IMR-90 (cell line): Measurements from ENCODE around the gene INF2. TPM values are rescaled to one million over a fixed set of nuclear protein-coding genes. Genes with fewer than 3 reads are reported as not detected.

Source experiments
- ATAC-seq: fragments of 200-7000 bp; cut with Tn5 transposase; 2 replicates; pipeline ENCODE4 v1.9.1; 2020; ENCODE audit warnings: low read depth, mild to moderate bottlenecking, moderate library complexity
- BruUV-seq: library from RNA; stranded (reverse); fragments of 400-500 nt; replicated peaks from 2 replicates; lab custom pipeline; 2021; lab: Mats Ljungman, UMichigan
- CTCF ChIA-PET: fragments of 300-600 bp; formaldehyde crosslinking; extraction: SDS; loops from one replicate; lab custom pipeline; 2021; ENCODE audit warnings: antibody characterized with exemption; lab: Yijun Ruan, JAX
- POLR2A ChIA-PET: fragments of 300-600 bp; sonication (Branson Sonifier 250); formaldehyde crosslinking; loops from one replicate; lab custom pipeline; 2022; ENCODE audit warnings: antibody characterized with exemption; ENCODE audit not compliant: unreplicated experiment; lab: Charles Lee
- DNase-seq: peaks from one replicate; pipeline ENCODE4 v3.0.0; 2013
- H2AFZ ChIP-seq: replicated peaks from 2 replicates; pipeline ENCODE3; 2013; ENCODE audit warnings: low read length, mild to moderate bottlenecking; ENCODE audit not compliant: poor library complexity
- H2AK5ac ChIP-seq: 2 replicates; pipeline ENCODE4 v1.6.1; 2013; ENCODE audit warnings: low read depth, low read length, inconsistent platforms
- H2AK9ac ChIP-seq: replicated peaks from 2 replicates; pipeline ENCODE3; 2013; ENCODE audit warnings: mild to moderate bottlenecking, low read depth, low read length, moderate library complexity; ENCODE audit not compliant: poor library complexity
- H2BK120ac ChIP-seq: 2 replicates; pipeline ENCODE4 v1.6.1; 2013; ENCODE audit warnings: low read depth, low read length, inconsistent platforms
- H2BK15ac ChIP-seq: 3 replicates; pipeline ENCODE4 v1.6.1; 2013; ENCODE audit warnings: low read depth, low read length, inconsistent platforms
- H2BK20ac ChIP-seq: 2 replicates; pipeline ENCODE4 v1.6.1; 2013; ENCODE audit warnings: low read depth, mild to moderate bottlenecking, inconsistent platforms, low read length, moderate library complexity
- H2BK5ac ChIP-seq: 2 replicates; pipeline ENCODE4 v1.6.1; 2013; ENCODE audit warnings: mild to moderate bottlenecking, low read depth, low read length, inconsistent platforms; ENCODE audit not compliant: poor library complexity, severe bottlenecking
- H3K14ac ChIP-seq: replicated peaks from 2 replicates; pipeline ENCODE4 v1.6.1; 2013; ENCODE audit warnings: low read depth, low read length, inconsistent platforms
- H3K18ac ChIP-seq: 2 replicates; pipeline ENCODE4 v1.6.1; 2013; ENCODE audit warnings: low read depth, low read length, control low read depth
- H3K23ac ChIP-seq: 2 replicates; pipeline ENCODE4 v1.6.1; 2013; ENCODE audit warnings: low read depth, low read length, inconsistent platforms
- H3K27ac ChIP-seq: 2 replicates; pipeline ENCODE4 v1.5.1; 2013; ENCODE audit warnings: mild to moderate bottlenecking, control low read depth, low read length; ENCODE audit not compliant: insufficient read depth
- H3K27me3 ChIP-seq: 2 replicates; pipeline ENCODE4 v1.6.1; 2013; ENCODE audit warnings: low read length; ENCODE audit not compliant: control insufficient read depth, insufficient read depth
- H3K36me3 ChIP-seq: 2 replicates; pipeline ENCODE4 v1.6.1; 2013; ENCODE audit warnings: low read length, mixed read lengths; ENCODE audit not compliant: control insufficient read depth, insufficient read depth
- H3K4ac ChIP-seq: 2 replicates; pipeline ENCODE4 v1.6.1; 2013; ENCODE audit warnings: low read depth, low read length, inconsistent platforms
- H3K4me1 ChIP-seq: 2 replicates; pipeline ENCODE4 v1.6.1; 2013; ENCODE audit warnings: low read length, mixed read lengths; ENCODE audit not compliant: control insufficient read depth, insufficient read depth
- H3K4me2 ChIP-seq: 2 replicates; pipeline ENCODE4 v1.6.1; 2013; ENCODE audit warnings: low read depth, mild to moderate bottlenecking, control low read depth, low read length, moderate library complexity
- H3K4me3 ChIP-seq: 2 replicates; pipeline ENCODE4 v1.5.1; 2013; ENCODE audit warnings: low read depth, mild to moderate bottlenecking, control low read depth, low read length, moderate library complexity; ENCODE audit not compliant: insufficient read depth
- H3K56ac ChIP-seq: 2 replicates; pipeline ENCODE4 v1.6.1; 2013; ENCODE audit warnings: low read length, inconsistent platforms; ENCODE audit not compliant: insufficient read depth; ENCODE audit errors: extremely low read depth
- H3K79me1 ChIP-seq, 2 experiments: 2 replicates each; pipeline ENCODE4 v1.6.1; 2013; ENCODE audit warnings: low read length in 2 of 2, inconsistent platforms in 1 of 2, low read depth in 1 of 2
- H3K9ac ChIP-seq: 2 replicates; pipeline ENCODE4 v1.6.1; 2013; ENCODE audit warnings: low read depth, low read length, control low read depth
- H3K9me1 ChIP-seq: 2 replicates; pipeline ENCODE4 v1.6.1; 2013; ENCODE audit warnings: low read length, inconsistent platforms; ENCODE audit not compliant: insufficient read depth
- H3K9me3 ChIP-seq: 2 replicates; pipeline ENCODE4 v1.6.1; 2013; ENCODE audit warnings: low read length; ENCODE audit not compliant: control insufficient read depth, insufficient read depth
- H4K20me1 ChIP-seq: 2 replicates; pipeline ENCODE4 v1.6.1; 2013; ENCODE audit warnings: low read length, inconsistent platforms; ENCODE audit not compliant: insufficient read depth
- H4K5ac ChIP-seq: 2 replicates; pipeline ENCODE4 v1.6.1; 2013; ENCODE audit warnings: mild to moderate bottlenecking, low read depth, low read length, control low read depth
- H4K8ac ChIP-seq, 2 experiments: 2 replicates each; pipeline ENCODE4 v1.6.1; 2013; ENCODE audit warnings: low read depth in 2 of 2, low read length in 2 of 2, control low read depth in 1 of 2, inconsistent platforms in 1 of 2
- H4K91ac ChIP-seq: 2 replicates; pipeline ENCODE4 v1.6.1; 2013; ENCODE audit warnings: low read depth, low read length, inconsistent platforms; ENCODE audit not compliant: insufficient read depth
- CEBPB ChIP-seq: IDR thresholded peaks from 2 replicates; pipeline ENCODE4 v1.6.1; 2012; ENCODE audit warnings: low read depth, low read length, improper control_type of control experiment
- MAFK ChIP-seq: IDR thresholded peaks from 2 replicates; pipeline ENCODE4 v1.6.1; 2012; ENCODE audit warnings: low read depth, low read length, improper control_type of control experiment
- MAZ ChIP-seq: IDR thresholded peaks from 2 replicates; pipeline ENCODE4 v1.6.1; 2012; ENCODE audit warnings: low read depth, mild to moderate bottlenecking, low read length, improper control_type of control experiment, moderate library complexity, borderline replicate concordance
- MXI1 ChIP-seq: IDR thresholded peaks from 2 replicates; pipeline ENCODE4 v1.6.1; 2012; ENCODE audit warnings: low read depth, mild to moderate bottlenecking, low read length, moderate library complexity, borderline replicate concordance
- NFE2L2 ChIP-seq: fragments of 150-350 bp; IDR thresholded peaks from 2 replicates; pipeline ENCODE4 v1.6.1; 2016; ENCODE audit warnings: low read depth, mild to moderate bottlenecking, low read length
- POLR2A ChIP-seq: IDR thresholded peaks from 2 replicates; pipeline ENCODE4 v1.6.1; 2012; ENCODE audit warnings: mild to moderate bottlenecking, low read depth, low read length
- RAD21 ChIP-seq: IDR thresholded peaks from 2 replicates; pipeline ENCODE4 v1.6.1; 2012; ENCODE audit warnings: low read length, improper control_type of control experiment
- RCOR1 ChIP-seq: IDR thresholded peaks from 2 replicates; pipeline ENCODE4 v1.6.1; 2012; ENCODE audit warnings: mild to moderate bottlenecking, low read length, improper control_type of control experiment; ENCODE audit not compliant: insufficient replicate concordance
- RFX5 ChIP-seq: IDR thresholded peaks from 2 replicates; pipeline ENCODE4 v1.8.0; 2012; ENCODE audit warnings: low read depth, mild to moderate bottlenecking, low read length, moderate library complexity
- SMC3 ChIP-seq: fragments of 150-350 bp; IDR thresholded peaks from 2 replicates; pipeline ENCODE4 v1.6.1; 2016; ENCODE audit warnings: low read depth, mild to moderate bottlenecking, antibody characterized with exemption, low read length, moderate library complexity
- WGBS, 2 experiments: methylation state at CpG; one replicate each; pipeline versions ENCODE4 v1.1.5 to v1.1.7; 2013; ENCODE audit warnings: missing lambda C conversion rate in 2 of 2; ENCODE audit not compliant: insufficient read length in 1 of 2; ENCODE audit errors: extremely low coverage in 2 of 2; 5-methylcytosine and 5-hydroxymethylcytosine counted together
- dilution Hi-C: fragments of 300-500 bp; cut with HindIII; formaldehyde crosslinking; loops from one replicate; pipeline ENCODE4 v1.14.3; 2018; ENCODE audit warnings: low sequenced_read_pairs; ENCODE audit not compliant: unreplicated experiment
- in situ Hi-C: fragments of 300-500 bp; cut with MboI; formaldehyde crosslinking; loops from 3 replicates; pipeline ENCODE4 v1.14.3; 2019; ENCODE audit warnings: low sequenced_read_pairs, inconsistent platforms, mixed read lengths
- intact Hi-C: fragments of 100-400 bp; cut with micrococcal nuclease; formaldehyde crosslinking; loops from 2 replicates; pipeline ENCODE4 v1.10.0; 2022
- polyA plus RNA-seq, 3 experiments: library from polyadenylated mRNA; depleted of rRNA; stranded (reverse); fragments of >200 nt; gene quantifications; 2 replicates each; pipeline ENCODE4 v1.2.3, GENCODE V29; 2012; ENCODE audit warnings: low replicate concordance in 1 of 3
- total RNA-seq: library from RNA; depleted of rRNA; stranded (reverse); fragments of >200 nt; gene quantifications from 2 replicates; pipeline ENCODE4 v1.2.3, GENCODE V29; 2012
- TF ChIP-seq, protein P1 (sequence below): fragments of 150-350 bp; IDR thresholded peaks from 2 replicates; pipeline ENCODE4 v1.6.1; 2016; ENCODE audit warnings: low read depth, mild to moderate bottlenecking, low read length, moderate library complexity, borderline replicate concordance
- TF ChIP-seq, protein P2 (sequence below): fragments of 150-350 bp; IDR thresholded peaks from 2 replicates; pipeline ENCODE4 v1.6.1; 2017; ENCODE audit warnings: mild to moderate bottlenecking, antibody characterized with exemption, low read length, low read depth

The INF2 gene
- total and polyA plus RNA-seq, 2 of the 4 experiments (the other 2 are of a cell fraction) = 16.8 to 62.1 TPM

DNA sequence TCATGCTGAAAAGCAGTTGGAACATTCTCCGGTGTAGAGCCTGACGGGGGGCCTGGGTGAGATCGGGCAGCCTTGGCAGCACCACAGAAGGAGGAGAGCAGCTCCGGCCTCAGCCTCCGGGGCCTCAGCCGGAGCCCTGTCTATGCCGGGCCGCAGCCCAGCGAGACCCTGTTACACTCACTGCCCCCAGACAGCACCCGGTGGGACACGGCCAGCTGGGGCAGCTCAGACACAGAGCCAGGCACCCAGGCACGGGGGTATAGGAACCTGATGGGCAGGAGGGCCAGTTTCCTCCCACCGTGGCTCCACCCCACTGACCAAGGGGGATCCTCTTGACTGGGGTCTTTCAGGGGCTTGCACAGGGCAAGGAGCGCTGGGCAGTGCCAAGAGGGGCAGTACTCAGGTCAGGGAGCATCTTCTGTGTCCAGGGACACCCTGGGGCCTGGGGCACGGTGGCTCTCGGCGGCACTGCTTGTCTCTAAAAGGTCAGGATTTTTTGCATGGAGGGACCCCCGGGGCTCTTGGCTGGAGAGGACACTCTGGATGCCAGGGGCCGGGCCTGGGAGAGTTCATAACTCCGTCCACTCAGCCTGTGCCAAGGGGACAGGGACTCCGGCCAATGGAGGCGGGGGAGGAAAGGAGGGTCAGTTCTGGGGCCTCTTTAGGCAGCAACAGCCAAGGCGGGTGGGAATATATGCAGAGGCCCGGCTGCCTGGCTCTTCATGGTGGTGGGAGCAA, 9.4 kb downstream of the INF2 start:
- no peak overlapping the region for H3K18ac ChIP-seq
- H4K5ac ChIP-seq = no peak overlapping the region
- no peaks in the 10 kb centered on the region; the same call in 1 of the 2 replicates for H3K9me1 ChIP-seq
- no peak overlapping the region for H3K23ac ChIP-seq
- H3K27ac ChIP-seq = no peak overlapping the region
- WGBS, 2 experiments = 85% methylated on average over 8 of the region's 24 CpGs; no CpG with 5 or more reads in 1 of the 2 experiments
- ATAC-seq = no peak
- dilution Hi-C loops = no loop called here
- H2BK20ac ChIP-seq = no peak overlapping the region
- H3K9ac ChIP-seq = no peak overlapping the region
- no peak overlapping the region for H2AK5ac ChIP-seq
- no peak overlapping the region for H3K4me3 ChIP-seq
- intact Hi-C loops = no loop called here
- no peaks in the 10 kb centered on the region for H3K9me3 ChIP-seq
- no peak overlapping the region for H2BK5ac ChIP-seq
- in situ Hi-C loops = no loop called here
- H4K8ac ChIP-seq = no peak overlapping the region
- H2AFZ ChIP-seq = no peak overlapping the region
- POLR2A ChIA-PET = no interaction called here
- H4K91ac ChIP-seq = no peak overlapping the region
- peak overlapping the region; percentile 44 for H2AK9ac ChIP-seq
- CTCF ChIA-PET = no interaction called here
- TF ChIP-seq, protein P1, sequence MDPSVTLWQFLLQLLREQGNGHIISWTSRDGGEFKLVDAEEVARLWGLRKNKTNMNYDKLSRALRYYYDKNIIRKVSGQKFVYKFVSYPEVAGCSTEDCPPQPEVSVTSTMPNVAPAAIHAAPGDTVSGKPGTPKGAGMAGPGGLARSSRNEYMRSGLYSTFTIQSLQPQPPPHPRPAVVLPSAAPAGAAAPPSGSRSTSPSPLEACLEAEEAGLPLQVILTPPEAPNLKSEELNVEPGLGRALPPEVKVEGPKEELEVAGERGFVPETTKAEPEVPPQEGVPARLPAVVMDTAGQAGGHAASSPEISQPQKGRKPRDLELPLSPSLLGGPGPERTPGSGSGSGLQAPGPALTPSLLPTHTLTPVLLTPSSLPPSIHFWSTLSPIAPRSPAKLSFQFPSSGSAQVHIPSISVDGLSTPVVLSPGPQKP = no peak
- no peak for TF ChIP-seq RFX5
- no peak for TF ChIP-seq CEBPB
- TF ChIP-seq SMC3 = no peak
- TF ChIP-seq, protein P2, sequence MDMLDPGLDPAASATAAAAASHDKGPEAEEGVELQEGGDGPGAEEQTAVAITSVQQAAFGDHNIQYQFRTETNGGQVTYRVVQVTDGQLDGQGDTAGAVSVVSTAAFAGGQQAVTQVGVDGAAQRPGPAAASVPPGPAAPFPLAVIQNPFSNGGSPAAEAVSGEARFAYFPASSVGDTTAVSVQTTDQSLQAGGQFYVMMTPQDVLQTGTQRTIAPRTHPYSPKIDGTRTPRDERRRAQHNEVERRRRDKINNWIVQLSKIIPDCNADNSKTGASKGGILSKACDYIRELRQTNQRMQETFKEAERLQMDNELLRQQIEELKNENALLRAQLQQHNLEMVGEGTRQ = no peak
- no peak for TF ChIP-seq MXI1
- no peak for TF ChIP-seq MAZ
- TF ChIP-seq POLR2A = no peak
- no peak for TF ChIP-seq MAFK
- no peak for TF ChIP-seq RCOR1
- no peak for TF ChIP-seq NFE2L2
- TF ChIP-seq RAD21 = no peak
- H3K56ac ChIP-seq = no peak overlapping the region
- peaks cover 12 to 88% of the 10 kb centered on the region in 2 experiments for H3K79me1 ChIP-seq
- DNase-seq = no peak
- H2BK120ac ChIP-seq = no peak overlapping the region
- no peak overlapping the region for H3K4ac ChIP-seq
- H3K4me1 ChIP-seq = peaks cover 23% of the 10 kb centered on the region
- no peak overlapping the region for H3K14ac ChIP-seq
- peaks cover 49% of the 10 kb centered on the region for H3K36me3 ChIP-seq
- no peak overlapping the region for H3K4me2 ChIP-seq
- BruUV-seq = no TSS peak
- peaks cover 90% of the 10 kb centered on the region for H4K20me1 ChIP-seq
- H2BK15ac ChIP-seq = no peak overlapping the region
- no peaks in the 10 kb centered on the region for H3K27me3 ChIP-seq
